ENCODE data around the gene ADARB2. TPM values are rescaled to one million over a fixed set of nuclear protein-coding genes. Genes with fewer than 3 reads are reported as not detected.
"Not testable (repeated sequence)": the region's sequence is repeated elsewhere in the genome, so short reads cannot be mapped to it uniquely, and the experiment has no call there.

ADARB2 gene
- polyA plus RNA-seq, 6 donors from 2014 or later, result 0.10 to 0.12 TPM; not detected in 4

DNA sequence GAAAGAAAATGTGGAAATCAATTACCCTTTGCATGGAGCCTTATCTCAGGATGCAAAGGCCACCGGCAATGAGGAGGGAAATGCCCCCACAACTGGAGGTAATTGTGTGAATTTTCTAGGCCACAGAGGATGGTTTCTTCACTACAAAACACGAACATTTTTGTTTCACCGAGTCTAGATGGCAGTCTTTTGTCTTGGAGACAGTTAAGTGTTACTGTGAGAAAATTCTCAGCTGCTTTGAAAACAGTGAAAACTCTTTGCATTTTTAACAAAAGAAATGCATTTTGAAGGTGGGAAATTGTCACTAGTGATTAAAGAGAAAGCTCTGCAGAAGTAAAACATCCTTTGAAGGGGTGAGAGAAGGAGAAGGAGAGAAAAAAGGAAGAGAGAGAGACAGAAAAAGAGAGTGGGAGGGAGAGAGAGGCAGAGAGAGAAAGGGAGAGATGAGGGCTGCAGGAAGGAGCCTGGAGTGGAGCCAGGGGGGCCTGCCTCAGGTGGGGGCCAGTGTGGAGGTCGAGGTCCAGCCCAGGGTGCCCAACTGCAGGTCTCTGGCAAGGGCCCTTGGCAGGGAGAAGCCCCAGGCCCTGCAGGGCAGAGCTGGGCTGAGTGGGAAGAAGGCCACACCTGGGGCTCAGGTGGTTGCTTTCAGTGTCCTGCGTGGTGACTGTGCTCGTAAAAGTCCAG, 261.4 kb downstream of the ADARB2 start:
- H3K36me3 Mint-ChIP-seq, result peaks cover 0 to 8% of the 10 kb centered on the region in 2 donors
- peaks cover 9 to 16% (median 12%) of the 10 kb centered on the region in 3 donors for H3K27me3 Mint-ChIP-seq
- H3K9me3 Mint-ChIP-seq, result peaks cover 0 to 5% (median 0%) of the 10 kb centered on the region in 7 donors
- peak overlapping the region in 1 of 6 donors; percentile 9 for H3K27ac Mint-ChIP-seq
- DNase-seq, result no peak
- H3K4me1 Mint-ChIP-seq, result peaks cover 21 to 30% (median 26%) of the 10 kb centered on the region in 3 donors
- peak overlapping the region in 2 of 8 donors; percentile 5 to 26 for H3K4me3 Mint-ChIP-seq
- ATAC-seq (ENCODE audit: low read depth in 2 of 2), result no peak

DNA sequence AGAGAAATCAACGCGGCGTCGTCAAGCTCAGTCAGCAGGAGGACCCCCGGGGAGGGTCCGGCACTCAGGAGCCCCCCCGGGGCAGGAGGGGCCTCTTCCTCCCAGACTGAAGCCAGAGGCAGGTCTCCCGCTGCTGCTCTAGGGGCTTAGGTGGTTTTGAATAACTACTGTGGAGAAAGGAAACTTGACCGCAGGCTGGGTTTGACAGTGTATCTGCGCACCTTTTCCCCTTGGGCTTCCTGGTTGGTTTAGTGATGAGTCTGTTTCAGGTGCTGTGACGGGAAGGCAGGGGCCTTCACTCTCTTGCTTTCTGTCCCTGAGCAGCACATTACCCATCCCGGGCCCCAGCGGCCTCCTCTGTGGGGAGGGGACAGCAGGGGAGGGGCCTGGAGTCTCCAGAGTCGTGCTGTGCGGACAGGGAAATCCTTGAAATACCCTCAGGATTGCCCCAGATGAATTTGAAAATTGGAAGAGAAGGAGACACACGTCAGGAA, 262.2 kb downstream of the ADARB2 start:
- peak overlapping the region in 1 of 6 donors; percentile 42 for H3K27ac Mint-ChIP-seq
- peaks cover 0 to 5% (median 0%) of the 10 kb centered on the region in 7 donors for H3K9me3 Mint-ChIP-seq
- peaks cover 21 to 27% (median 26%) of the 10 kb centered on the region in 3 donors for H3K4me1 Mint-ChIP-seq
- H3K4me3 Mint-ChIP-seq, result peak overlapping the region in 4 of 8 donors; percentile 5 to 73 (median 47)
- DNase-seq (no peak), ATAC-seq (ENCODE audit: low read depth in 2 of 2) (no peak)
- peaks cover 9 to 16% (median 12%) of the 10 kb centered on the region in 3 donors for H3K27me3 Mint-ChIP-seq
- H3K36me3 Mint-ChIP-seq, result peaks cover 0 to 8% of the 10 kb centered on the region in 2 donors

DNA sequence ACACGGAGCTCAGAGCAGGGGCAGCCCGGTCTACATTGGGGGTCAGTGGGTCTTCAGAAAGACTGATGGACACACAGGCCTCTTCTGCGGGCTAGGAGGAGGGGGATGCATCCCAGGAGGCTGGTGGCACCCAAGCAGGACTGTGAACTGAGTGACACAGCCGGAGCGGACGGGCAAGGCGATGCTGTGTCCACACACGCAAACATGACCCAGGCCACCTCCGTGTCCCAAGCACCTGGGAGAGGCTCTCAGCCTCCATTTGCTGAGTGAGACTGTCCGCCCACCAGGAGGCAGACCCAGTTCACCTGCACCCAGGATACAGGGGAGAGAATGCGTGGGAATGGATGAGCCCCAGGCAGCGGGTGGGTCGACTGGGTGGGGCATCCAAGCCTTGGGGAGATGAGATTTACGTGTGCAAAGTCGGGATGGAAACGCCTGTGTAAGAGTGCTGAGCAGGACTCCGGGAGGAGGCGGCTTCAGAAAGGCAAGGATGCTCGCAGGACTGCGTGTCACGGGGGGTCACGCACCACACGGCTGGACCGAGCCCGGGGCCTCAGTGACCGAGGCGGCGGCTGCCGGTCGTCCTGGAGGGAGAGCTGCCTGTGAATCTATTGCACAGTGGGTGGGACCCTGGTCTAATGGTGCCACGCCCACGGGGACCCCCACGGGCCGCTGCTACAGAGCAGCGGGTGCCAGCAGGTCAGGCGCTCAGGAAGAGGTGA, 262.8 kb downstream of the ADARB2 start:
- H3K4me3 Mint-ChIP-seq, result peak overlapping the region in 3 of 8 donors; percentile 15 to 42 (median 30)
- peaks cover 21 to 29% (median 26%) of the 10 kb centered on the region in 3 donors for H3K4me1 Mint-ChIP-seq
- H3K36me3 Mint-ChIP-seq, result peaks cover 0 to 8% of the 10 kb centered on the region in 2 donors
- DNase-seq, result no peak
- H3K27me3 Mint-ChIP-seq, result peaks cover 9 to 18% (median 12%) of the 10 kb centered on the region in 3 donors
- peak overlapping the region in 1 of 6 donors; percentile 52 for H3K27ac Mint-ChIP-seq
- no peak for ATAC-seq (ENCODE audit: low read depth in 2 of 2)
- peaks cover 0 to 5% (median 0%) of the 10 kb centered on the region in 7 donors for H3K9me3 Mint-ChIP-seq

DNA sequence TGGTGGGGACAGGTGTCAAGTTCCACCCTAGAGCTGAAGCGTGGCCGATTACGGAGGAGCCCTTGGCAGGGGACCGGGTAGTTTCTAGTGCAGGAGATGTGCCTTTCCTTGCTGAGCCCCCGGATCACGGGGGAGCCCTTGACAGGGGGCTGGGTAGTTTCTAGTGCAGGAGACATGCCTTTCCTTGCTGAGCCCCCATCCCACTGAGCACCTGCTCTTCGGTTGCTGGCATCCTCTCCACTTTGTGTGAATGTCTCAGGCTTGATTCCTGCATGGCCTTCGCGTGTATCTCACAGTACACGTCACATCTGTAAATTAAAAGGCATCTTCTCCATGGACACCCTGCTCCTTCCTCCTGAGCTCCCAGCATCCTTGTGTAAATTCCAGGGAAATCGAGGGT, 263.5 kb downstream of the ADARB2 start:
- Mint-ChIP-seq H3K9me3 (peaks cover 0 to 5% (median 0%) of the 10 kb centered on the region in 7 donors), H3K36me3 (peaks cover 0 to 8% of the 10 kb centered on the region in 2 donors), H3K27ac (no peak overlapping the region), H3K27me3 (peaks cover 9 to 21% (median 12%) of the 10 kb centered on the region in 3 donors), H3K4me3 (peak overlapping the region in 1 of 8 donors; percentile 5), H3K4me1 (peaks cover 21 to 26% (median 25%) of the 10 kb centered on the region in 3 donors)
- no peak for ATAC-seq (ENCODE audit: low read depth in 2 of 2)
- no peak for DNase-seq

DNA sequence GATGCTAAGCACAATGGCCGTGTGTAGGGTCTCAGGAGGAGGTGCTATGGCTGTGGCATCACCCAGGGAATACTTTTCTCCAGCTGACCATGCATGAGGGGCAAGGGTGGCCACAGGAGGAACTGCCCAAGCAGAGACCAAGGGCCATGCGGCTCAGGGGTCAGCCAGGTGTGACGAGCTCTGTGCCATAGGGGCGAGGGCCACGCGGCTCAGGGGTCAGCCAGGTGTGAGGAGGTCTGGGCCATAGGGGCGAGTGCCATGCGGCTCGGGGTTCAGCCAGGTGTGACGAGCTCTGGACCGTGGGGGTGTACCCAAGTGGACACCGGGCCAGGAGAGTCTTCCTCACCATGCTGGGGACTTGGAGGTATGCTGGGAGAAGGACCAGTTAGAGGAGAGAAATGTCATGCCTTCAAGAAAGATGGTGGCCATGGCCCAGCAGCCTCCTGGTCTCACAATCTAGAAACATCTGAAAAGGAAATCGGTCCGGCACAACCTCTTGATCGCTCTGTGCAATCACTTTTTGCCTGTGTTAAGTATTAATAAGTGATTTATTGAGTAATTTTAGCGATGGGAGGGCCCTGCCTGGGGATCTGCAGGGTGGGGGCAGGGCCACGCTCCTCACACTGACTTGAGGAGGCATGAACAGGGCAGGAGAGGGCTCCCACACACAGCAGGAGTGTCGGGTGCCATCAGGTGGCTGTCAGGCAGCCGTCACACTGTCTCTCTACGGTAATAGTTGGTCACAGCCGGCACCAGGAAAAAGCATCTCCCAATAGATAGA, 265.0 kb downstream of the ADARB2 start:
- DNase-seq (no peak), ATAC-seq (ENCODE audit: low read depth in 2 of 2) (no peak)
- peaks cover 21 to 24% (median 24%) of the 10 kb centered on the region in 3 donors for H3K4me1 Mint-ChIP-seq
- peak overlapping the region in 1 of 8 donors; percentile 10 for H3K4me3 Mint-ChIP-seq
- peaks cover 0 to 2% (median 0%) of the 10 kb centered on the region in 7 donors for H3K9me3 Mint-ChIP-seq
- peak overlapping the region in 1 of 6 donors; percentile 20 for H3K27ac Mint-ChIP-seq
- H3K36me3 Mint-ChIP-seq, result no peaks in the 10 kb centered on the region
- peaks cover 9 to 24% (median 12%) of the 10 kb centered on the region in 3 donors for H3K27me3 Mint-ChIP-seq

DNA sequence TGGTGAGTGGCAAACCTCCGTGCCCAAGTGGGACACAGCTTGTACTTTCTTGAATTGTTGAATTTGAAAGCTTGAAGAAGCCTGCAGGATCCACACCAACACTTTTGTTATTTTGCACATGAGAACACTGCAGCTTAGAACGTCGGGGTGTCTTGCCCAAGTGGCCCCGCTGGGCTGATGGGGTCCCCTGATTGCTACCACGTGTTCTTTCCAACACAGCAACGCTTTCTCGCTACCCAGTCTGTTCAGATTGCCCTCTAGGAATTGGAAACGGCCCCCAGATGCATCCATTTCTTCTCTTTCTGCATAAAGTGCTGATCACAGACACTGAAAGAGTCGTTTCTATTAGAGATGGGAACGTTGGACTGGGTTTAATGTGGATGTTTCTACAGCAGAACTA, 268.5 kb downstream of the ADARB2 start:
- Mint-ChIP-seq H3K27ac (peak overlapping the region in 1 of 6 donors; percentile 26), H3K27me3 (peaks cover 4 to 27% (median 6%) of the 10 kb centered on the region in 3 donors), H3K9me3 (peaks cover 0 to 2% (median 0%) of the 10 kb centered on the region in 7 donors), H3K4me1 (peaks cover 7 to 25% (median 19%) of the 10 kb centered on the region in 3 donors), H3K4me3 (no peak overlapping the region), H3K36me3 (no peaks in the 10 kb centered on the region)
- no peak for DNase-seq
- ATAC-seq (ENCODE audit: low read depth in 2 of 2), result no peak

DNA sequence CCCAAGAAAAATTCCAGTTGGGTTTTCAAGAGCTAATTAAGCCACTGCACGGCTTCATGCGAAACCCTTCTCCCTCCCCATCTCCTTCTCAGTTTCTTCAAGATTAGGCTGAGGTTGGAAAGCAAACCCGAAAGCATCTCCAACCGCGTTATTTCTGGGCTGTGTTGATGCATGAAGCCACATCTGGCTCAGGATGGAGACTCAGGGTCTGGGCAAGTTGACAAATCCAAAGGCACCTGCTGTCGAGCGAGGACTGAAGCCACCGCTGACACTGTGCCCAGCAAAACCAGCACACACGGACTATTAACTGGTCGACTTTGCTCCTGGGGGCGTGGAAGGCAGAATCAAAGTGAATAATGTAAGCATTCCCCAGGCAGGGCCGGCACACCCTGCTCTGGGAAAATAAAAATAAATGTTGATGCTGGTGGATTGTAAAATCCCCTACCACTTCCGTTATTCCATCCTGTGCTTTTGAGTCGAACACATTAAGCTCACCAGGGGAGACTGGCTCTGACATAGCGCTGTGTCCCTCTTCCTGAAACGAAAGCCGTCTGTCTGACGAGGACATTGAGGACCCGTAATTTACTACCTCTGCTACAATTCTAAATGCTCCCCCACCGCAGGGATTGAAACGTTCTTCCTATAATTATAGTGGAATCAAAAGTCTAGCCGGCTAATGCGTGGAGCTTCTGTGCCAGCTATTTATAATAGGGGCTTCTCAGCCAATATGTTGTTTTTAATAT, 269.8 kb downstream of the ADARB2 start:
- DNase-seq (no peak), ATAC-seq (ENCODE audit: low read depth in 2 of 2) (no peak)
- Mint-ChIP-seq H3K4me1 (peaks cover 20 to 34% (median 28%) of the 10 kb centered on the region in 3 donors), H3K4me3 (no peak overlapping the region), H3K36me3 (no peaks in the 10 kb centered on the region), H3K9me3 (peaks cover 0 to 2% (median 0%) of the 10 kb centered on the region in 7 donors), H3K27me3 (peaks cover 0 to 23% (median 0%) of the 10 kb centered on the region in 3 donors), H3K27ac (peak overlapping the region in 2 of 6 donors; percentile 55 to 64)

DNA sequence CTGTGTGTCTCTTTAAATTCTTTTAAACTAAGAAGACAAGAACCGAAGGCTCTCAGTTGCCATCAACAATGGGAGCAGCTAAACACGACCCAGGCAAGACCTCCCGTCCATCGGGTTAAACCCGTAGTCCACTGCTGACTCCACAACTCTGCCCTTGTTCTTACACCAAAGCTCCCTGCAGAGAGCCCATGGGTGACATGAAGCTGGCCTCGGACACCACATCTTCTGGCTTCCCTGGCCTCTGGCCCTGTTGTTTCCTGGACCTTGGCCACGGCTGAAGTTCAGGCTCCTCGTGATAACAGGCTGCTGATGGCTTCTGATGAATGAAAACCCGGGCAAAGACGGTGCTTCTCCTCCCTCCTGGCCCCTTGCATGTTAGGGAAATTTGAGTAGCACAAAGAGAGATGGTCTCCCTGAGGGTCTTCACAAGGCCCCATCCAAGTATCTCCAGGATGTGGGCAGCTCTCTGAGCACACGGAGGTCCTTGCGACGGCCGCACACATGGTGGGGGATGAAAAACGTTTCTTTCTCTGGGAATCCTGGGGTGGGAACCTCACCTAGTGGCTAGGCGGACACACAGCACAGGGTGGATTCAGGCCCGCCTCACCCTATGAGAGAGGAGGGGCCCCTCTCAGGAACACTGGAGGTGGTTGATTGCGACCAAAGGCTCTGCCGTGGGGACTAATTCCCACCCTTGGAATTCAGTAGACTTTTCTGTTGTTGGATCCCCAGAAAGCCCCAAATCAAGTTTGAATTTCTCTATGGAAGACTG, 271.1 kb downstream of the ADARB2 start:
- Mint-ChIP-seq H3K4me3 (peak overlapping the region in 4 of 8 donors; percentile 59 to 76 (median 60)), H3K36me3 (no peaks in the 10 kb centered on the region), H3K4me1 (peaks cover 30 to 45% (median 35%) of the 10 kb centered on the region in 3 donors), H3K27me3 (peaks cover 0 to 23% (median 0%) of the 10 kb centered on the region in 3 donors), H3K27ac (peak overlapping the region in 5 of 6 donors; percentile 26 to 88 (median 82)), H3K9me3 (peaks cover 0 to 2% (median 0%) of the 10 kb centered on the region in 7 donors)
- DNase-seq, result no peak
- ATAC-seq (ENCODE audit: low read depth in 2 of 2), result no peak

DNA sequence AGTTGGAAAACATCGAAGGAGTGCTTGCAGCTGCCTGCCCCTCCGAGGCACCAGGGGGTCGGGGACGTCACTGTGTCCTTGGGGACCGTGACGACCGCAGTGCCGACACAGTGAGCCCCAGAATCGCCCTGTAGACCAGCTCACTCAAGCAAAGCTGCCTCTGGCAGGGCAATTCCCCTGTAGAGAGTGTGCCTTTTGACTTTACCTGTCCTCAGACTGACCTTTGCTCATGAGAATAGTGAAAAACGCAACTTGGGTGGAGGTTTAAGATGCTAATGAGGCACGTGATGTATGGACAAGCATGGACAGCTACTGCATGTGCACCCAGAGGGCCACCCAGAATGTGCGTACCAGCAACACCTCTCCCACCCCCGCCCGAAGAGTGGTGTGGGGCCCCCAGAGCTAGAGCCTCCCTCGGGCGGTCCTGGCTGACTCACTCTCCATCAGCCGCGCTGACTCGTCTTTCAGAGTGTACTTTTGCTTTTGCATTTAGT, 271.9 kb downstream of the ADARB2 start:
- DNase-seq (peak; percentile 64), ATAC-seq (ENCODE audit: low read depth in 2 of 2) (peak; percentile 62 to 84)
- no peaks in the 10 kb centered on the region for H3K36me3 Mint-ChIP-seq
- H3K27ac Mint-ChIP-seq, result peak overlapping the region in 4 of 6 donors; percentile 41 to 88 (median 87)
- peaks cover 0 to 2% (median 0%) of the 10 kb centered on the region in 7 donors for H3K9me3 Mint-ChIP-seq
- peaks cover 0 to 23% (median 0%) of the 10 kb centered on the region in 3 donors for H3K27me3 Mint-ChIP-seq
- peak overlapping the region in 7 of 8 donors; percentile 42 to 83 (median 62) for H3K4me3 Mint-ChIP-seq
- peaks cover 35 to 50% (median 39%) of the 10 kb centered on the region in 3 donors for H3K4me1 Mint-ChIP-seq

DNA sequence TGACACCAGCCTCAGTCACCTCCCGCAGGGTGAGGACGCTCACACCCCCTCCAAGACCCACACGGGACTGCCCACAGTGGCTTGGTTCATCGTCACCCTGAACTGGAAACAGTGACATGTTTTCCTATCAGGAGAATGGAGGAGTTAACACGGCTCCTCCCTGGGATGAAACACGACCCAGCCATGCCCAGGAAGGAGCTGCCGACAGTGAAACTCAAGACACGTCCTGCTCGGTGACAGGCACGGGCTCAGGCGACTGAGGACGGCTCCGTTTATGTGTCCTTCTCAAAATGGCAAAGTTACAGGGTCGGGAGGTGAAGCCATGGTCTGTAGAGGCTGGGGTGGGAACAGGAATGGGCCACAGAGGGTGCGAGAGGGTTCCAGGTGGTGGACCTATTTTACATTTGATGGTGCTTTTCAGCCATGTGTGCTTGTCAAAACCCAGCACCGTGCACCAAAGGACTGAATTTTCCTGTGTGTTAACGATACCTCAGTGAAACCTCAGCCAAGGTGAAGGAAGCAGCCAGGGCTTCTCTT, 272.4 kb downstream of the ADARB2 start:
- H3K4me3 Mint-ChIP-seq, result peak overlapping the region in 7 of 8 donors; percentile 42 to 83 (median 62)

DNA sequence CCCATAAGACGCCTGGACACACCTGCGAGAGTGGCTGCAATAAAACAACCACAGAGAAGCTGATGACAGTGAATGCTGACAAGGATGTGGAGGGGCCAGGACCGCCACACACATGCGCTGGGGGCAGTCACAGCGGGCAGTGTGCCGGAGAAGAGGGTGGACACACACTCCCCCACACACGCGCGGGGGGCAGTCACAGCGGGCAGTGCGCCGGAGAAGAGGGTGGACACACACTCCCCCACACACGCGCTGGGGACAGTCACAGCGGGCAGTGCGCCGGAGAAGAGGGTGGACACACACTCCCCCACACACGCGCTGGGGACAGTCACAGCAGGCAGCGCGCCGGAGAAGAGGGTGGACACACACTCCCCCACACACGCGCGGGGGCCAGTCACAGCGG, 273.4 kb downstream of the ADARB2 start:
- Mint-ChIP-seq H3K4me3 (peak overlapping the region in 2 of 8 donors; percentile 32 to 64), H3K27me3 (peaks cover 0 to 17% (median 0%) of the 10 kb centered on the region in 3 donors), H3K4me1 (peaks cover 36 to 50% (median 36%) of the 10 kb centered on the region in 3 donors), H3K27ac (peak overlapping the region in 3 of 6 donors; percentile 63 to 86 (median 86))
- not testable (repeated sequence) for ATAC-seq (ENCODE audit: low read depth in 2 of 2); H3K36me3 Mint-ChIP-seq; DNase-seq; H3K9me3 Mint-ChIP-seq

More for the DNA sequence above, 272.4 kb downstream of the ADARB2 start:
- Mint-ChIP-seq H3K36me3 (no peaks in the 10 kb centered on the region), H3K4me1 (peaks cover 35 to 50% (median 39%) of the 10 kb centered on the region in 3 donors), H3K27ac (peak overlapping the region in 3 of 6 donors; percentile 41 to 88 (median 87)), H3K27me3 (peaks cover 0 to 23% (median 0%) of the 10 kb centered on the region in 3 donors), H3K9me3 (peaks cover 0 to 2% (median 0%) of the 10 kb centered on the region in 7 donors)
- ATAC-seq (ENCODE audit: low read depth in 2 of 2), result no peak
- no peak for DNase-seq
